Right lobe of liver (tissue), 6 donors: ENCODE results near the gene ARL13B. TPM values are rescaled to one million over a fixed set of nuclear protein-coding genes. Genes with fewer than 3 reads are reported as not detected.

Source experiments
- ATAC-seq, 4 donors: fragments of 200-7000 bp; cut with Tn5 transposase; one replicate each; pipeline ENCODE4 v1.9.1; 2020; ENCODE audit warnings: mild to moderate bottlenecking in 4 of 4, moderate library complexity in 4 of 4
- DNase-seq, 3 donors: peaks; one replicate each; pipeline ENCODE4 v3.0.0-alpha.2; 2020
- H3K27ac ChIP-seq, 3 donors: fragments of 200-600 bp; one replicate each; pipeline ENCODE4 v1.8.0; 2022
- H3K27me3 ChIP-seq, 2 donors: fragments of 200-600 bp; one replicate each; pipeline ENCODE4 v1.8.0; 2022
- H3K36me3 ChIP-seq, 4 donors: fragments of 200-600 bp; sonication (generic) in 1 of 4; one replicate each; pipeline versions ENCODE4 v1.5.1 to v1.8.0; 2017 to 2022; ENCODE audit warnings: control low read depth in 1 of 4
- H3K4me1 ChIP-seq, 4 donors: fragments of 200-600 bp; sonication (generic) in 1 of 4; one replicate each; pipeline versions ENCODE4 v1.5.1 to v1.8.0; 2017 to 2022; ENCODE audit warnings: control low read depth in 1 of 4
- H3K4me3 ChIP-seq, 3 donors: fragments of 200-600 bp; one replicate each; pipeline ENCODE4 v1.8.0; 2022
- H3K9me3 ChIP-seq, 4 donors: fragments of 200-600 bp; sonication (generic) in 1 of 4; one replicate each; pipeline versions ENCODE4 v1.5.1 to v1.8.0; 2017 to 2022; ENCODE audit warnings: control low read depth in 1 of 4
- CTCF ChIP-seq, 4 donors: fragments of 200-600 bp in 3 of 4; fragments of 450-650 bp in 1 of 4; IDR thresholded peaks; one replicate each; pipeline versions ENCODE4 v1.5.1 to v1.8.0; 2016 to 2022; ENCODE audit warnings: antibody characterized with exemption in 4 of 4, mild to moderate bottlenecking in 2 of 4
- POLR2A ChIP-seq: fragments of 450-650 bp; IDR thresholded peaks from one replicate; pipeline ENCODE4 v1.6.1; 2017; ENCODE audit warnings: antibody characterized with exemption, mild to moderate bottlenecking
- WGBS: methylation state at CpG from one replicate; pipeline ENCODE4 v1.1.6; 2018; ENCODE audit warnings: low coverage, low lambda C conversion rate; ENCODE audit not compliant: insufficient coverage; ENCODE audit errors: missing lambda C conversion rate; 5-methylcytosine and 5-hydroxymethylcytosine counted together
- intact Hi-C, 2 donors: fragments of 100-400 bp; cut with DNase I; formaldehyde crosslinking; loops; one replicate each; pipeline versions ENCODE4 v1.11.2 to v1.14.1; 2022
- small RNA-seq, 2 experiments: library from RNA; depleted of rRNA; stranded (forward); fragments of <200 nt; gene quantifications; one replicate each; pipeline ENCODE3, GENCODE V24; 2016
- total RNA-seq, 6 experiments: library from RNA; depleted of rRNA in 2 of 6; stranded (reverse); fragments of >200 nt in 2 of 6; fragmentation: NEBNext Ultra II Directional in 3 of 6; extraction: Animal tissue kit (Norgen Biotek cat#: 25700) in 3 of 6; gene quantifications; one replicate each; pipeline versions ENCODE4 v1.1.0 to v1.2.4, GENCODE V29; 2016 to 2023
- donor health status: DM: no; HTN: yes; CAD: no.
- donor health status: DM: no; HTN: no; CAD: no.
- donor health status: DM: no; HTN: no; CAD: no.
- donor health status: DM: no; HTN: yes; CAD: no.
- donor health status: DM: no; HTN: yes; CAD: no.

ARL13B gene
- total RNA-seq, 6 experiments from 2014 or later: 3.9 to 5.6 (median 4.5) TPM

GRCh38 chr3:94101860-94102259, 121.9 kb downstream of the ARL13B start:
- peaks cover 0 to 7% (median 1%) of the 10 kb centered on the region in 4 donors for H3K36me3 ChIP-seq
- H3K27me3 ChIP-seq: no peaks in the 10 kb centered on the region
- no peak for ATAC-seq
- TF ChIP-seq POLR2A (no peak), CTCF (IDR thresholded peaks at IDR 0.05) (no peak)
- no peak overlapping the region for H3K27ac ChIP-seq
- 58% methylated on average over 4 of the region's 4 CpGs for WGBS
- DNase-seq: no peak
- H3K4me3 ChIP-seq: no peak overlapping the region
- no peaks in the 10 kb centered on the region for H3K9me3 ChIP-seq
- no peaks in the 10 kb centered on the region for H3K4me1 ChIP-seq
- intact Hi-C loops: no loop called here

Small RNA genes lying within 50 kb of the gene (small RNA-seq; reads per million reads assigned to genes)
- gene RF00019 (0 reads per million in 2 experiments), gene RNU6-511P (0 reads per million in 2 experiments)

Other genes with a start within 250 kb of the ARL13B start
- 100 to 1,000 TPM; 157 to 215 (median 183) TPM for gene PROS1, start 6.3 kb upstream of the ARL13B start, total RNA-seq
- not detected for gene STX19, start 48.4 kb downstream of the ARL13B start, total RNA-seq
- gene DHFR2, start 82.8 kb downstream of the ARL13B start, total RNA-seq: 1 to 10 TPM; 3.3 to 5.7 (median 4.1) TPM
- 1 to 10 TPM; 4.9 to 6.2 (median 5.6) TPM for gene NSUN3, start 82.9 kb downstream of the ARL13B start, total RNA-seq